Measurements from ENCODE around the gene RNF182. TPM values are rescaled to one million over a fixed set of nuclear protein-coding genes. Genes with fewer than 3 reads are reported as not detected.
A peak's percentile ranks its signal among the peaks of the same experiment; 100 is the strongest.

RNF182 gene
- polyA plus RNA-seq, 2 of the 4 experiments (the other 2 are of a cell fraction): 2.5 to 4.9 TPM

DNA sequence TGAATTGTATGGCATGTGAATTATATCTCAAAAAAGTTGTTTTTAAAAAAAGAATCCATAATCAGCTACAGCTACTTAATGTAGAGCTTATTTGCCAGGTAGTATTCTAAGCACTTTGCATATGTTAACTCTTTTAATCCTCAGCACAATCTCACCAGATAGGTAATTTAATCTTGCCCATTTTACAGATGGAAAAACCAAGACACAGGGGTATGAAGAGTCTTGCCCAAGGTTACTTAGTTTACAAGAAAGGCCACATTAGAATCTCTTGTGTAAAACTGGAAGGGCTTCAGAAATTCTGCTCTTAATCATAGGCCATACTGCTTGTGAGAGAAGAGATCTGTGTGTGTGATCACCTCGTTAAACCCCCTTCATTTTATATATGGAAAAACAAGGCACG is 13.4 kb upstream of the RNF182 start:
- ChIA-PET POLR2A (no interaction called here), CTCF (interaction anchor here (0.9 to 13.3 kb wide), 6 partner anchors 8 to 1714 kb away, joined by 3 to 186 read pairs (median 10); no protein-coding TSS in a partner anchor)
- DNase-seq (ENCODE audit: low read depth in 1 of 2, low spot score in 1 of 2): no peak
- Histone ChIP-seq H3K9me3 (no peaks in the 10 kb centered on the region), H3K4me3 (no peak overlapping the region), H3K4me2 (no peak overlapping the region), H3K27ac (no peak overlapping the region), H3K4me1 (peaks cover 6% of the 10 kb centered on the region; the same call in 1 of the 3 replicates)
- no peak for TF ChIP-seq SMC3 (IDR thresholded peaks at IDR 0.05)
- no peak for TF ChIP-seq ZFP36 (IDR thresholded peaks at IDR 0.05; ENCODE audit: borderline replicate concordance, partially characterized antibody)
- TF ChIP-seq EHMT2 (IDR thresholded peaks at IDR 0.05; ENCODE audit: low read depth): no peak
- TF ChIP-seq MAFK (IDR thresholded peaks at IDR 0.05; ENCODE audit: partially characterized antibody): no peak
- no peak for TF ChIP-seq SREBF2 (IDR thresholded peaks at IDR 0.05)
- TF ChIP-seq ZSCAN20 (CRISPR knock-in tag; IDR thresholded peaks at IDR 0.05): no peak
- TF ChIP-seq TP53 (CRISPR knock-in tag; IDR thresholded peaks at IDR 0.05): no peak
- no peak for TF ChIP-seq FOSL2 (IDR thresholded peaks at IDR 0.05)
- no peak for TF ChIP-seq FOSL2 (CRISPR knock-in tag; IDR thresholded peaks at IDR 0.05)
- no peak for TF ChIP-seq RFX5 (IDR thresholded peaks at IDR 0.05)
- no peak for TF ChIP-seq KDM1A (IDR thresholded peaks at IDR 0.05; ENCODE audit: low read depth)
- no peak for TF ChIP-seq FOXS1 (CRISPR knock-in tag; IDR thresholded peaks at IDR 0.05)
- TF ChIP-seq TFCP2L1 (CRISPR knock-in tag; IDR thresholded peaks at IDR 0.05): no peak
- TF ChIP-seq, protein P1, sequence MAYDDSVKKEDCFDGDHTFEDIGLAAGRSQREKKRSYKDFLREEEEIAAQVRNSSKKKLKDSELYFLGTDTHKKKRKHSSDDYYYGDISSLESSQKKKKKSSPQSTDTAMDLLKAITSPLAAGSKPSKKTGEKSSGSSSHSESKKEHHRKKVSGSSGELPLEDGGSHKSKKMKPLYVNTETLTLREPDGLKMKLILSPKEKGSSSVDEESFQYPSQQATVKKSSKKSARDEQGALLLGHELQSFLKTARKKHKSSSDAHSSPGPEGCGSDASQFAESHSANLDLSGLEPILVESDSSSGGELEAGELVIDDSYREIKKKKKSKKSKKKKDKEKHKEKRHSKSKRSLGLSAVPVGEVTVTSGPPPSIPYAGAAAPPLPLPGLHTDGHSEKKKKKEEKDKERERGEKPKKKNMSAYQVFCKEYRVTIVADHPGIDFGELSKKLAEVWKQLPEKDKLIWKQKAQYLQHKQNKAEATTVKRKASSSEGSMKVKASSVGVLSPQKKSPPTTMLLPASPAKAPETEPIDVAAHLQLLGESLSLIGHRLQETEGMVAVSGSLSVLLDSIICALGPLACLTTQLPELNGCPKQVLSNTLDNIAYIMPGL (CRISPR knock-in tag; IDR thresholded peaks at IDR 0.05; ENCODE audit: borderline replicate concordance): no peak
- 52% methylated on average over 2 of the region's 2 CpGs for WGBS (ENCODE audit: missing lambda C conversion rate)
- no peak for FAIRE-seq
- no peak for ATAC-seq

DNA sequence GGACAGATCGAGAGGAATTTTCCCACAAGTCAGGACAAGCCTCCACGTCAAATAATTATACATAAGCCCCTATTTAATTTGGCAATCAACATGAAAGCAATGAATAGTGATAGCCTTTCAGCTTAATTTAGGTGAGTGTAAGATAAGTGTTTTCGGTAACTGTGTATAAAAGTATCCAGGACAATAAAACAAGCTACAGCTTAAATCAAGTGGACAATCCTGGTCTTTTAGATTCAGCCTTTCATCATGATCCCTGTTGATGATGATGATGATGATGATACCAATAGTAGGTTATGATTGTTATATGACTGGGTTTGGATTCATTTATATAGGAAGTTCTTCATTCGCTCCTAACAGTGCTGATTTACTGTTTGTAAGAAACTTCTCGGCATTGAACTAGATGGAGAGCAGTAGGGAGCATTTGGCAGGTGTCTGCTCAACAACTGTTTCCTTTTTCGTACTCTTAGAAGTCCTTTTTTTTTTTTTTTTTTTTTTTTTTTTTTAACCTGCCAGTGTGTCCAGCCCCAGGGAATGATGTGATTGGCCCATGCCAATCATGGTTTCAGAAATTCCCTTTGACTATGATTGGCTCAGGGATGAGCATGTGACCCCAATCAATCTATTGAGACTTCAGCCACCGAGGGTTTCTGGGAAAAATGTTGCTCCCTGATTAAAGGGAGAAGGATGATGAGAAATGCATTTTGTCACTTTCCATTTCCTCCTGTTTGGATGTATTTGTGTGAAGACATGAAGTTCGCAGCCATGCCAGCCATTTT is 11.3 kb upstream of the RNF182 start:
- POLR2A ChIA-PET: interaction anchor here (0.6 kb wide), 1 partner anchor 68 kb away, joined by 6 read pairs; no protein-coding TSS in a partner anchor
- ATAC-seq (no peak), FAIRE-seq (no peak), DNase-seq (ENCODE audit: low read depth in 1 of 2, low spot score in 1 of 2) (no peak)
- peak overlapping the region; percentile 26; the same call in 1 of the 3 replicates for H3K4me2 ChIP-seq
- H3K4me3 ChIP-seq: no peak overlapping the region
- TF ChIP-seq FOSL2 (IDR thresholded peaks at IDR 0.05) (no peak), FOSL2 (CRISPR knock-in tag; IDR thresholded peaks at IDR 0.05) (no peak), HDAC2 (IDR thresholded peaks at IDR 0.05) (no peak), SMC3 (IDR thresholded peaks at IDR 0.05) (no peak), SREBF2 (IDR thresholded peaks at IDR 0.05) (no peak), JUN (IDR thresholded peaks at IDR 0.05) (no peak), HEYL (CRISPR knock-in tag; IDR thresholded peaks at IDR 0.05) (no peak)
- TF ChIP-seq, protein P2, sequence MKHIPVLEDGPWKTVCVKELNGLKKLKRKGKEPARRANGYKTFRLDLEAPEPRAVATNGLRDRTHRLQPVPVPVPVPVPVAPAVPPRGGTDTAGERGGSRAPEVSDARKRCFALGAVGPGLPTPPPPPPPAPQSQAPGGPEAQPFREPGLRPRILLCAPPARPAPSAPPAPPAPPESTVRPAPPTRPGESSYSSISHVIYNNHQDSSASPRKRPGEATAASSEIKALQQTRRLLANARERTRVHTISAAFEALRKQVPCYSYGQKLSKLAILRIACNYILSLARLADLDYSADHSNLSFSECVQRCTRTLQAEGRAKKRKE (CRISPR knock-in tag; IDR thresholded peaks at IDR 0.05; ENCODE audit: low read depth): no peak
- TF ChIP-seq, protein P3, sequence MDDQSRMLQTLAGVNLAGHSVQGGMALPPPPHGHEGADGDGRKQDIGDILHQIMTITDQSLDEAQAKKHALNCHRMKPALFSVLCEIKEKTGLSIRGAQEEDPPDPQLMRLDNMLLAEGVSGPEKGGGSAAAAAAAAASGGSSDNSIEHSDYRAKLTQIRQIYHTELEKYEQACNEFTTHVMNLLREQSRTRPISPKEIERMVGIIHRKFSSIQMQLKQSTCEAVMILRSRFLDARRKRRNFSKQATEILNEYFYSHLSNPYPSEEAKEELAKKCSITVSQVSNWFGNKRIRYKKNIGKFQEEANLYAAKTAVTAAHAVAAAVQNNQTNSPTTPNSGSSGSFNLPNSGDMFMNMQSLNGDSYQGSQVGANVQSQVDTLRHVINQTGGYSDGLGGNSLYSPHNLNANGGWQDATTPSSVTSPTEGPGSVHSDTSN (IDR thresholded peaks at IDR 0.05): no peak
- peaks cover 6% of the 10 kb centered on the region; the same call in 1 of the 3 replicates for H3K4me1 ChIP-seq
- H3K27ac ChIP-seq: peak overlapping the region in 1 of 2 experiments; percentile 42; a peak in 1 of 6 replicates
- 59% methylated on average over 8 of the region's 8 CpGs for WGBS (ENCODE audit: missing lambda C conversion rate)
- H3K9me3 ChIP-seq: no peaks in the 10 kb centered on the region
- CTCF ChIA-PET: interaction anchor here (0.5 to 13.3 kb wide), 14 partner anchors 9 to 1426 kb away, joined by 3 to 186 read pairs (median 4); partner anchors contain the start of gene RNF182

DNA sequence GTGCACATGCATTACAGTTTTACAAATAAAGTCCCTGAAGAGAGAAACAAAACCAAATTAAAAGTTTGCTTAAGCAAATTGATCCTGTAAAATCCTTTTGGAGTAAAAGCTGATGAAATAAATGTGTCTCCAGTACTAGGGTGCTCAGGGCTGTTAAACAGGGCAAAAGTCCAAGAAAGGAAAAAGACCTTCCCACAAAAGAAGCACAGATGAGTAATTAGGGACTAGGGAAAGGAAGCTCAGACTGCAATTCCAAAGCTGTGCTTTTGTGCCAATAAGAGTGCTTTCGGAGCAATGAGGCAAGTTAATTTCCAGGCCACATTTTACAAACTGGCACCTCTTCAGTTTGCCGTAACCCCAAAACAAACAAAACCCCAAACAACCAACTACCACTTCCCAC is 10.4 kb upstream of the RNF182 start:
- Histone ChIP-seq H3K4me3 (no peak overlapping the region), H3K4me2 (no peak overlapping the region), H3K27ac (0 out of 6 replicates have a peak overlapping the region, but pooled peaks of 1 of the 2 experiments have one; percentile 8), H3K9me3 (no peaks in the 10 kb centered on the region), H3K4me1 (peaks cover 6% of the 10 kb centered on the region; the same call in 1 of the 3 replicates)
- no peak for ATAC-seq
- WGBS (ENCODE audit: missing lambda C conversion rate): 65% methylated on average over 2 of the region's 2 CpGs
- no peak for DNase-seq (ENCODE audit: low read depth in 1 of 2, low spot score in 1 of 2)
- FAIRE-seq: no peak
- ChIA-PET POLR2A (no interaction called here), CTCF (interaction anchor here (0.6 to 13.3 kb wide), 6 partner anchors 8 to 231 kb away, joined by 3 to 186 read pairs (median 6); partner anchors contain the start of gene RNF182)
- TF ChIP-seq JUN (IDR thresholded peaks at IDR 0.05) (no peak), RAD21 (conservative IDR thresholded peaks at IDR 0.05 in 1 of 2, IDR thresholded peaks at IDR 0.05 in 1 of 2) (no peak), ZC3H11A (IDR thresholded peaks at IDR 0.05) (no peak), RARB (CRISPR knock-in tag; IDR thresholded peaks at IDR 0.05) (no peak), TP53 (CRISPR knock-in tag; IDR thresholded peaks at IDR 0.05) (no peak), FOXS1 (CRISPR knock-in tag; IDR thresholded peaks at IDR 0.05) (no peak), CHD4 (IDR thresholded peaks at IDR 0.05; ENCODE audit: borderline replicate concordance) (no peak)
- TF ChIP-seq, protein P4, sequence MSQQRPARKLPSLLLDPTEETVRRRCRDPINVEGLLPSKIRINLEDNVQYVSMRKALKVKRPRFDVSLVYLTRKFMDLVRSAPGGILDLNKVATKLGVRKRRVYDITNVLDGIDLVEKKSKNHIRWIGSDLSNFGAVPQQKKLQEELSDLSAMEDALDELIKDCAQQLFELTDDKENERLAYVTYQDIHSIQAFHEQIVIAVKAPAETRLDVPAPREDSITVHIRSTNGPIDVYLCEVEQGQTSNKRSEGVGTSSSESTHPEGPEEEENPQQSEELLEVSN (IDR thresholded peaks at IDR 0.05; ENCODE audit: borderline replicate concordance, low read depth): no peak
- TF ChIP-seq, protein P5, sequence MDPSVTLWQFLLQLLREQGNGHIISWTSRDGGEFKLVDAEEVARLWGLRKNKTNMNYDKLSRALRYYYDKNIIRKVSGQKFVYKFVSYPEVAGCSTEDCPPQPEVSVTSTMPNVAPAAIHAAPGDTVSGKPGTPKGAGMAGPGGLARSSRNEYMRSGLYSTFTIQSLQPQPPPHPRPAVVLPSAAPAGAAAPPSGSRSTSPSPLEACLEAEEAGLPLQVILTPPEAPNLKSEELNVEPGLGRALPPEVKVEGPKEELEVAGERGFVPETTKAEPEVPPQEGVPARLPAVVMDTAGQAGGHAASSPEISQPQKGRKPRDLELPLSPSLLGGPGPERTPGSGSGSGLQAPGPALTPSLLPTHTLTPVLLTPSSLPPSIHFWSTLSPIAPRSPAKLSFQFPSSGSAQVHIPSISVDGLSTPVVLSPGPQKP (IDR thresholded peaks at IDR 0.05; ENCODE audit: low read depth, low read length): no peak

Data from A549 (cell line).